HepG2 (cell line): ENCODE data around the gene NCOA5. TPM values are rescaled to one million over a fixed set of nuclear protein-coding genes. Genes with fewer than 3 reads are reported as not detected.

Experiments used
- HMG20A ChIP-seq: IDR thresholded peaks from 2 replicates; pipeline ENCODE4 v1.6.1; 2016; ENCODE audit warnings: borderline replicate concordance
- PHF21A ChIP-seq: sonication (generic); formaldehyde crosslinking; IDR thresholded peaks from 2 replicates; pipeline ENCODE4 v1.5.0; 2020; ENCODE audit warnings: mild to moderate bottlenecking, missing genetic modification reagents
- RORA ChIP-seq: sonication (generic); formaldehyde crosslinking; IDR thresholded peaks from 2 replicates; pipeline ENCODE4 v1.5.0; 2020; ENCODE audit warnings: mild to moderate bottlenecking, missing genetic modification reagents, moderate library complexity
- STAT6 ChIP-seq: sonication (generic); formaldehyde crosslinking; IDR thresholded peaks from 2 replicates; pipeline ENCODE4 v1.4.0; 2020; ENCODE audit warnings: missing genetic modification reagents, mild to moderate bottlenecking, borderline replicate concordance
- ZNF318 ChIP-seq: sonication (generic); formaldehyde crosslinking; IDR thresholded peaks from 2 replicates; pipeline ENCODE4 v1.4.0; 2020; ENCODE audit warnings: mild to moderate bottlenecking, missing genetic modification reagents
- polyA plus RNA-seq, 8 experiments: library from polyadenylated mRNA; depleted of rRNA in 3 of 8; stranded (reverse) in 7 of 8; unstranded in 1 of 8; fragments of >200 nt; fragmentation: Illumina TruSeq in 4 of 8; extraction: Trizol in 4 of 8; gene quantifications; 2 replicates each; pipeline versions ENCODE4 v1.2.1 to v1.2.3, GENCODE V29; 2011 to 2016; ENCODE audit warnings: low read depth in 4 of 8, missing spikeins in 1 of 8, mixed read lengths in 1 of 8; ENCODE audit not compliant: insufficient read depth in 1 of 8
- total RNA-seq, 5 experiments: library from RNA; depleted of rRNA; stranded (reverse); fragments of >200 nt; fragmentation: Illumina TruSeq; extraction: Trizol; gene quantifications; 2 replicates each; pipeline ENCODE4 v1.2.3, GENCODE V29; 2016; ENCODE audit warnings: low read depth in 1 of 5
- TF ChIP-seq, protein P1 (sequence below): sonication (generic); formaldehyde crosslinking; IDR thresholded peaks from 2 replicates; pipeline ENCODE4 v1.5.1; 2020; ENCODE audit warnings: mild to moderate bottlenecking, missing genetic modification reagents, borderline replicate concordance
- TF ChIP-seq, protein P2 (sequence below): sonication (generic); formaldehyde crosslinking; IDR thresholded peaks from 2 replicates; pipeline ENCODE4 v1.4.0; 2020; ENCODE audit warnings: missing genetic modification reagents, borderline replicate concordance

Gene NCOA5
- total and polyA plus RNA-seq, 2 of the 13 experiments (the other 11 are each of a cell fraction or from before 2014, with no cell fraction given): 16.5 to 28.4 TPM

- TF ChIP-seq, protein P1, sequence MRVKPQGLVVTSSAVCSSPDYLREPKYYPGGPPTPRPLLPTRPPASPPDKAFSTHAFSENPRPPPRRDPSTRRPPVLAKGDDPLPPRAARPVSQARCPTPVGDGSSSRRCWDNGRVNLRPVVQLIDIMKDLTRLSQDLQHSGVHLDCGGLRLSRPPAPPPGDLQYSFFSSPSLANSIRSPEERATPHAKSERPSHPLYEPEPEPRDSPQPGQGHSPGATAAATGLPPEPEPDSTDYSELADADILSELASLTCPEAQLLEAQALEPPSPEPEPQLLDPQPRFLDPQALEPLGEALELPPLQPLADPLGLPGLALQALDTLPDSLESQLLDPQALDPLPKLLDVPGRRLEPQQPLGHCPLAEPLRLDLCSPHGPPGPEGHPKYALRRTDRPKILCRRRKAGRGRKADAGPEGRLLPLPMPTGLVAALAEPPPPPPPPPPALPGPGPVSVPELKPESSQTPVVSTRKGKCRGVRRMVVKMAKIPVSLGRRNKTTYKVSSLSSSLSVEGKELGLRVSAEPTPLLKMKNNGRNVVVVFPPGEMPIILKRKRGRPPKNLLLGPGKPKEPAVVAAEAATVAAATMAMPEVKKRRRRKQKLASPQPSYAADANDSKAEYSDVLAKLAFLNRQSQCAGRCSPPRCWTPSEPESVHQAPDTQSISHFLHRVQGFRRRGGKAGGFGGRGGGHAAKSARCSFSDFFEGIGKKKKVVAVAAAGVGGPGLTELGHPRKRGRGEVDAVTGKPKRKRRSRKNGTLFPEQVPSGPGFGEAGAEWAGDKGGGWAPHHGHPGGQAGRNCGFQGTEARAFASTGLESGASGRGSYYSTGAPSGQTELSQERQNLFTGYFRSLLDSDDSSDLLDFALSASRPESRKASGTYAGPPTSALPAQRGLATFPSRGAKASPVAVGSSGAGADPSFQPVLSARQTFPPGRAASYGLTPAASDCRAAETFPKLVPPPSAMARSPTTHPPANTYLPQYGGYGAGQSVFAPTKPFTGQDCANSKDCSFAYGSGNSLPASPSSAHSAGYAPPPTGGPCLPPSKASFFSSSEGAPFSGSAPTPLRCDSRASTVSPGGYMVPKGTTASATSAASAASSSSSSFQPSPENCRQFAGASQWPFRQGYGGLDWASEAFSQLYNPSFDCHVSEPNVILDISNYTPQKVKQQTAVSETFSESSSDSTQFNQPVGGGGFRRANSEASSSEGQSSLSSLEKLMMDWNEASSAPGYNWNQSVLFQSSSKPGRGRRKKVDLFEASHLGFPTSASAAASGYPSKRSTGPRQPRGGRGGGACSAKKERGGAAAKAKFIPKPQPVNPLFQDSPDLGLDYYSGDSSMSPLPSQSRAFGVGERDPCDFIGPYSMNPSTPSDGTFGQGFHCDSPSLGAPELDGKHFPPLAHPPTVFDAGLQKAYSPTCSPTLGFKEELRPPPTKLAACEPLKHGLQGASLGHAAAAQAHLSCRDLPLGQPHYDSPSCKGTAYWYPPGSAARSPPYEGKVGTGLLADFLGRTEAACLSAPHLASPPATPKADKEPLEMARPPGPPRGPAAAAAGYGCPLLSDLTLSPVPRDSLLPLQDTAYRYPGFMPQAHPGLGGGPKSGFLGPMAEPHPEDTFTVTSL (CRISPR knock-in tag): peak; percentile 89; the same call in 1 of the 2 replicates
- TF ChIP-seq, protein P2, sequence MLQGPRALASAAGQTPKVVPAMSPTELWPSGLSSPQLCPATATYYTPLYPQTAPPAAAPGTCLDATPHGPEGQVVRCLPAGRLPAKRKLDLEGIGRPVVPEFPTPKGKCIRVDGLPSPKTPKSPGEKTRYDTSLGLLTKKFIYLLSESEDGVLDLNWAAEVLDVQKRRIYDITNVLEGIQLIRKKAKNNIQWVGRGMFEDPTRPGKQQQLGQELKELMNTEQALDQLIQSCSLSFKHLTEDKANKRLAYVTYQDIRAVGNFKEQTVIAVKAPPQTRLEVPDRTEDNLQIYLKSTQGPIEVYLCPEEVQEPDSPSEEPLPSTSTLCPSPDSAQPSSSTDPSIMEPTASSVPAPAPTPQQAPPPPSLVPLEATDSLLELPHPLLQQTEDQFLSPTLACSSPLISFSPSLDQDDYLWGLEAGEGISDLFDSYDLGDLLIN (CRISPR knock-in tag): no peak
- no peak for TF ChIP-seq RORA (CRISPR knock-in tag)
- TF ChIP-seq STAT6 (CRISPR knock-in tag): 0 out of 2 replicates have a peak, but pooled peaks have one; percentile 19
- TF ChIP-seq HMG20A: peak; percentile 90
- TF ChIP-seq PHF21A (CRISPR knock-in tag): 0 out of 2 replicates have a peak, but pooled peaks have one; percentile 40
- TF ChIP-seq ZNF318: no peak; the same call in 1 of the 2 replicates
Measured at GRCh38 chr20:46014517-46015396, 75.0 kb downstream of the NCOA5 start (continued).
